NT2/D1 (cell line): ENCODE measurements around the gene INSYN1.

Experiments used
- DNase-seq: peaks from one replicate; pipeline ENCODE4 v3.0.0-alpha.2; 2011; ENCODE audit warnings: low read depth, low spot score
- H3K27me3 ChIP-seq: 2 replicates; pipeline ENCODE4 v1.6.0; 2011; ENCODE audit warnings: mild to moderate bottlenecking; ENCODE audit not compliant: insufficient read length, insufficient read depth
- H3K36me3 ChIP-seq: 2 replicates; pipeline ENCODE4 v1.6.1; 2011; ENCODE audit warnings: mild to moderate bottlenecking, low read length, mixed read lengths; ENCODE audit not compliant: insufficient read depth, insufficient read length
- H3K4me1 ChIP-seq: 2 replicates; pipeline ENCODE4 v1.5.1; 2011; ENCODE audit not compliant: insufficient read depth, insufficient read length
- H3K4me3 ChIP-seq: 2 replicates; pipeline ENCODE4 v1.5.1; 2011; ENCODE audit warnings: low read depth; ENCODE audit not compliant: insufficient read length
- H3K9ac ChIP-seq: 2 replicates; pipeline ENCODE4 v1.6.0; 2011; ENCODE audit warnings: low read depth; ENCODE audit not compliant: insufficient read length
- H3K9me3 ChIP-seq: 2 replicates; pipeline ENCODE4 v1.5.1; 2011; ENCODE audit warnings: mild to moderate bottlenecking, low read length; ENCODE audit not compliant: insufficient read depth
- SUZ12 ChIP-seq: IDR thresholded peaks from 2 replicates; pipeline ENCODE4 v1.6.1; 2011; ENCODE audit not compliant: insufficient read length, insufficient read depth; ENCODE audit errors: extremely low read depth
- YY1 ChIP-seq: IDR thresholded peaks from 2 replicates; pipeline ENCODE4 v1.6.1; 2011; ENCODE audit not compliant: insufficient read length, insufficient read depth
- ZNF274 ChIP-seq: IDR thresholded peaks from 2 replicates; pipeline ENCODE4 v1.6.1; 2011; ENCODE audit warnings: mild to moderate bottlenecking, low read depth, low read length

The INSYN1 gene

GRCh38 chr15:73770050-73770449, 16.9 kb upstream of the INSYN1 start:
- no peaks in the 10 kb centered on the region for H3K9me3 ChIP-seq
- H3K36me3 ChIP-seq = no peaks in the 10 kb centered on the region
- peaks cover 20% of the 10 kb centered on the region for H3K4me1 ChIP-seq
- DNase-seq = no peak
- TF ChIP-seq SUZ12 = no peak
- TF ChIP-seq YY1 = no peak
- TF ChIP-seq ZNF274 = no peak
- H3K9ac ChIP-seq = no peak overlapping the region
- no peaks in the 10 kb centered on the region for H3K27me3 ChIP-seq
- H3K4me3 ChIP-seq = no peak overlapping the region

GRCh38 chr15:73767806-73768501, 14.8 kb upstream of the INSYN1 start:
- Histone ChIP-seq H3K4me1 (peaks cover 10% of the 10 kb centered on the region), H3K36me3 (no peaks in the 10 kb centered on the region), H3K9me3 (no peaks in the 10 kb centered on the region), H3K27me3 (no peaks in the 10 kb centered on the region), H3K4me3 (peak overlapping the region; percentile 13), H3K9ac (peak overlapping the region; percentile 9)
- no peak for TF ChIP-seq YY1
- no peak for TF ChIP-seq ZNF274
- TF ChIP-seq SUZ12 = no peak
- DNase-seq = peak; percentile 64

- H3K27me3 ChIP-seq = no peaks in the 10 kb centered on the region
- H3K36me3 ChIP-seq = no peaks in the 10 kb centered on the region
- no peak overlapping the region for H3K4me3 ChIP-seq
- no peak for DNase-seq
- no peak for TF ChIP-seq SUZ12
- peaks cover 9% of the 10 kb centered on the region for H3K4me1 ChIP-seq
- H3K9ac ChIP-seq = no peak overlapping the region
- no peaks in the 10 kb centered on the region for H3K9me3 ChIP-seq
Measured at GRCh38 chr15:73766598-73766997, 13.4 kb upstream of the INSYN1 start.

GRCh38 chr15:73765778-73766177, 12.6 kb upstream of the INSYN1 start:
- TF ChIP-seq SUZ12 (no peak), YY1 (no peak), ZNF274 (no peak)
- peaks cover 5% of the 10 kb centered on the region for H3K4me1 ChIP-seq
- no peaks in the 10 kb centered on the region for H3K27me3 ChIP-seq

GRCh38 chr15:73763931-73764330, 10.8 kb upstream of the INSYN1 start:
- H3K27me3 ChIP-seq = no peaks in the 10 kb centered on the region

More at GRCh38 chr15:73765778-73766177, 12.6 kb upstream of the INSYN1 start:
- H3K36me3 ChIP-seq = no peaks in the 10 kb centered on the region
- no peak for DNase-seq
- H3K4me3 ChIP-seq = no peak overlapping the region
- H3K9ac ChIP-seq = no peak overlapping the region
- H3K9me3 ChIP-seq = no peaks in the 10 kb centered on the region

GRCh38 chr15:73760330-73761329, 7.5 kb upstream of the INSYN1 start:
- no peak for DNase-seq
- H3K9me3 ChIP-seq = no peaks in the 10 kb centered on the region
- peaks cover 3% of the 10 kb centered on the region for H3K4me1 ChIP-seq
- H3K4me3 ChIP-seq = no peak overlapping the region
- TF ChIP-seq SUZ12 (no peak), ZNF274 (no peak), YY1 (no peak)
- H3K27me3 ChIP-seq = no peaks in the 10 kb centered on the region
- no peaks in the 10 kb centered on the region for H3K36me3 ChIP-seq
- no peak overlapping the region for H3K9ac ChIP-seq

More at GRCh38 chr15:73763931-73764330, 10.8 kb upstream of the INSYN1 start:
- H3K9ac ChIP-seq = no peak overlapping the region
- H3K4me1 ChIP-seq = peaks cover 5% of the 10 kb centered on the region
- no peaks in the 10 kb centered on the region for H3K36me3 ChIP-seq
- H3K9me3 ChIP-seq = no peaks in the 10 kb centered on the region
- no peak overlapping the region for H3K4me3 ChIP-seq
- no peak for DNase-seq
- TF ChIP-seq ZNF274 (no peak), YY1 (no peak), SUZ12 (no peak)

- no peaks in the 10 kb centered on the region for H3K27me3 ChIP-seq
- peaks cover 13% of the 10 kb centered on the region for H3K4me1 ChIP-seq
- no peaks in the 10 kb centered on the region for H3K36me3 ChIP-seq
- no peaks in the 10 kb centered on the region for H3K9me3 ChIP-seq
- H3K9ac ChIP-seq = no peak overlapping the region
- no peak for TF ChIP-seq ZNF274
- TF ChIP-seq SUZ12 = no peak
- no peak for TF ChIP-seq YY1
- no peak overlapping the region for H3K4me3 ChIP-seq
- DNase-seq = no peak
Measured at GRCh38 chr15:73758461-73758860, 5.3 kb upstream of the INSYN1 start.
